ENCODE results near the gene NLGN3. TPM values are rescaled to one million over a fixed set of nuclear protein-coding genes. Genes with fewer than 3 reads are reported as not detected.
A peak's percentile ranks its signal among the peaks of the same experiment; 100 is the strongest.

NLGN3 gene
- total RNA-seq, 1 donor from 2014 or later: 3.3 TPM

GRCh38 chrX:71098302-71098701, 46.3 kb upstream of the NLGN3 start:
- Mint-ChIP-seq H3K4me3 (no peak overlapping the region), H3K27ac (no peak overlapping the region), H3K4me1 (peaks cover 39% of the 10 kb centered on the region), H3K27me3 (ENCODE audit: low read depth) (no peaks in the 10 kb centered on the region), H3K36me3 (no peaks in the 10 kb centered on the region), H3K9me3 (peaks cover 8% of the 10 kb centered on the region)
- DNase-seq (ENCODE audit: low spot score in 2 of 2, unreplicated experiment in 2 of 2): no peak
- peak; percentile 30 for TF ChIP-seq CTCF (IDR thresholded peaks at IDR 0.05; ENCODE audit: unreplicated experiment)

- no peak for TF ChIP-seq CTCF (IDR thresholded peaks at IDR 0.05; ENCODE audit: unreplicated experiment)
- Mint-ChIP-seq H3K9me3 (peaks cover 5% of the 10 kb centered on the region), H3K4me1 (peaks cover 46% of the 10 kb centered on the region), H3K36me3 (no peaks in the 10 kb centered on the region), H3K27me3 (ENCODE audit: low read depth) (no peaks in the 10 kb centered on the region), H3K4me3 (no peak overlapping the region), H3K27ac (no peak overlapping the region)
- no peak for DNase-seq (ENCODE audit: low spot score in 2 of 2, unreplicated experiment in 2 of 2)
Measured at GRCh38 chrX:71098951-71099506, 45.6 kb upstream of the NLGN3 start.

- DNase-seq (ENCODE audit: low spot score in 2 of 2, unreplicated experiment in 2 of 2): no peak
- no peaks in the 10 kb centered on the region for H3K27me3 Mint-ChIP-seq (ENCODE audit: low read depth)
- H3K9me3 Mint-ChIP-seq: peaks cover 5% of the 10 kb centered on the region
- TF ChIP-seq CTCF (IDR thresholded peaks at IDR 0.05; ENCODE audit: unreplicated experiment): no peak
- no peaks in the 10 kb centered on the region for H3K36me3 Mint-ChIP-seq
- H3K4me1 Mint-ChIP-seq: peaks cover 52% of the 10 kb centered on the region
- no peak overlapping the region for H3K4me3 Mint-ChIP-seq
- no peak overlapping the region for H3K27ac Mint-ChIP-seq
Measured at GRCh38 chrX:71099736-71100135, 44.9 kb upstream of the NLGN3 start.

GRCh38 chrX:71100581-71101505, 43.8 kb upstream of the NLGN3 start:
- H3K4me1 Mint-ChIP-seq: peaks cover 50% of the 10 kb centered on the region
- H3K27me3 Mint-ChIP-seq (ENCODE audit: low read depth): no peaks in the 10 kb centered on the region
- H3K9me3 Mint-ChIP-seq: peaks cover 5% of the 10 kb centered on the region
- no peak overlapping the region for H3K4me3 Mint-ChIP-seq
- H3K36me3 Mint-ChIP-seq: no peaks in the 10 kb centered on the region
- no peak for TF ChIP-seq CTCF (IDR thresholded peaks at IDR 0.05; ENCODE audit: unreplicated experiment)
- H3K27ac Mint-ChIP-seq: no peak overlapping the region
- DNase-seq (ENCODE audit: low spot score in 2 of 2, unreplicated experiment in 2 of 2): no peak

GRCh38 chrX:71102292-71102691, 42.3 kb upstream of the NLGN3 start:
- Mint-ChIP-seq H3K4me1 (peaks cover 49% of the 10 kb centered on the region), H3K4me3 (no peak overlapping the region), H3K27ac (peak overlapping the region; percentile 32), H3K27me3 (ENCODE audit: low read depth) (no peaks in the 10 kb centered on the region), H3K9me3 (peaks cover 8% of the 10 kb centered on the region), H3K36me3 (no peaks in the 10 kb centered on the region)
- no peak for DNase-seq (ENCODE audit: low spot score in 2 of 2, unreplicated experiment in 2 of 2)
- TF ChIP-seq CTCF (IDR thresholded peaks at IDR 0.05; ENCODE audit: unreplicated experiment): no peak
